ENCODE measurements around the gene FEM1A.

GRCh38 chr19:4844348-4845179 is 53.0 kb downstream of the FEM1A start:
- TF ChIP-seq CTCF (IDR thresholded peaks at IDR 0.05; ENCODE audit: control extremely low read depth in 1 of 3, insufficient read depth in 1 of 3, low read depth in 1 of 3, low read length in 3 of 3) (no peak), CHD1 (IDR thresholded peaks at IDR 0.05; ENCODE audit: low read depth, low read length) (no peak), EGR1 (IDR thresholded peaks at IDR 0.05; ENCODE audit: borderline replicate concordance, low read depth, low read length) (no peak), EZH2 (IDR thresholded peaks at IDR 0.05; ENCODE audit: low read depth, low read length, severe bottlenecking) (no peak), SIN3A (conservative IDR thresholded peaks at IDR 0.05 in 1 of 2, IDR thresholded peaks at IDR 0.05 in 1 of 2; ENCODE audit: low read depth in 1 of 2, low read length in 2 of 2) (no peak), CHD2 (IDR thresholded peaks at IDR 0.05; ENCODE audit: low read length) (no peak), RNF2 (IDR thresholded peaks at IDR 0.05; ENCODE audit: borderline replicate concordance, low read depth, low read length, missing control alignments, poor library complexity, severe bottlenecking) (no peak), POLR2A (IDR thresholded peaks at IDR 0.05; ENCODE audit: control extremely low read depth in 1 of 2, low read depth in 2 of 2, low read length in 2 of 2) (no peak), SUZ12 (IDR thresholded peaks at IDR 0.05; ENCODE audit: low read length) (no peak), EP300 (IDR thresholded peaks at IDR 0.05; ENCODE audit: borderline replicate concordance in 1 of 2, low read depth in 2 of 2, low read length in 2 of 2) (no peak), CBX5 (IDR thresholded peaks at IDR 0.05; ENCODE audit: low read depth, low read length) (no peak)

Measured in H1 (cell line).